GM12878 (cell line): ENCODE measurements around the gene ZNF451. TPM values are rescaled to one million over a fixed set of nuclear protein-coding genes. Genes with fewer than 3 reads are reported as not detected.

Source experiments
- ATAC-seq: fragments of 200-7000 bp; cut with Tn5 transposase; 3 replicates; pipeline ENCODE4 v1.9.1; 2020; ENCODE audit warnings: mild to moderate bottlenecking, moderate library complexity
- BruUV-seq: library from RNA; stranded (reverse); fragments of 400-500 nt; replicated peaks from 2 replicates; lab custom pipeline; 2021; lab: Mats Ljungman, UMichigan
- CTCF ChIA-PET: fragments of 300-600 bp; sonication (Branson Sonifier 250); formaldehyde crosslinking; extraction: SDS; loops from one replicate; lab custom pipeline; 2021; ENCODE audit warnings: inconsistent platforms; lab: Yijun Ruan, JAX
- POLR2A ChIA-PET: fragments of 350-600 bp; formaldehyde crosslinking; extraction: SDS; loops from one replicate; lab custom pipeline; 2021; ENCODE audit warnings: inconsistent platforms; lab: Charles Lee
- RAD21 ChIA-PET: fragments of 300-600 bp; sonication (Branson Sonifier 250); formaldehyde crosslinking; loops from one replicate; lab custom pipeline; 2023; ENCODE audit warnings: antibody characterized with exemption; ENCODE audit not compliant: unreplicated experiment; lab: Charles Lee
- SMC1A ChIA-PET: fragments of 300-600 bp; sonication (Branson Sonifier 250); formaldehyde crosslinking; loops from one replicate; lab custom pipeline; 2023; ENCODE audit not compliant: unreplicated experiment, uncharacterized antibody; lab: Charles Lee
- DNase-seq: peaks from one replicate; pipeline ENCODE4 v3.0.0-alpha.2; 2011; ENCODE audit warnings: low read depth, low spot score
- FAIRE-seq: peaks from 3 replicates; lab custom pipeline; 2011; peaks lifted over from hg19 to GRCh38; lab: Jason Lieb, UNC
- H2AFZ ChIP-seq: 2 replicates; pipeline ENCODE4 v1.6.0; 2011; ENCODE audit warnings: low read depth, low read length, control low read depth; ENCODE audit not compliant: control insufficient read depth
- H3K27ac ChIP-seq: 2 replicates; pipeline ENCODE4 v1.5.1; 2011; ENCODE audit warnings: control low read depth; ENCODE audit not compliant: control insufficient read depth, insufficient read depth
- H3K27me3 ChIP-seq, 2 experiments: replicated peaks in 1 of 2; 2 replicates each; pipeline versions ENCODE4 v1.6.0 to v1.6.1; 2011; ENCODE audit warnings: low read length in 1 of 2; ENCODE audit not compliant: control insufficient read depth in 2 of 2, insufficient read depth in 2 of 2
- H3K36me3 ChIP-seq, 2 experiments: 2 replicates each; pipeline ENCODE4 v1.5.1; 2011; ENCODE audit warnings: low read length in 1 of 2; ENCODE audit not compliant: control insufficient read depth in 2 of 2, insufficient read depth in 2 of 2
- H3K4me1 ChIP-seq: 2 replicates; pipeline ENCODE4 v1.6.1; 2011; ENCODE audit warnings: mild to moderate bottlenecking, low read length, moderate library complexity, mixed read lengths; ENCODE audit not compliant: control insufficient read depth, insufficient read depth
- H3K4me2 ChIP-seq: 2 replicates; pipeline ENCODE4 v1.6.0; 2011; ENCODE audit warnings: control low read depth; ENCODE audit not compliant: control insufficient read depth, insufficient read depth
- H3K4me3 ChIP-seq: fragments of 200-600 bp; sonication (generic); 2 replicates; pipeline ENCODE4 v1.5.1; 2016
- H3K79me2 ChIP-seq: 2 replicates; pipeline ENCODE4 v1.6.0; 2011; ENCODE audit warnings: low read length; ENCODE audit not compliant: control insufficient read depth, insufficient read depth
- H3K9ac ChIP-seq: 2 replicates; pipeline ENCODE4 v1.8.0; 2011; ENCODE audit warnings: low read length, control low read depth, mixed read lengths; ENCODE audit not compliant: control insufficient read depth, insufficient read depth
- H3K9me3 ChIP-seq: replicated peaks from 3 replicates; pipeline ENCODE4 v1.5.1; 2011; ENCODE audit warnings: mild to moderate bottlenecking, low read length; ENCODE audit not compliant: control insufficient read depth, insufficient read depth
- H4K20me1 ChIP-seq: 2 replicates; pipeline ENCODE4 v1.6.0; 2011; ENCODE audit not compliant: control insufficient read depth, insufficient read depth
- CHD2 ChIP-seq: IDR thresholded peaks from 2 replicates; pipeline ENCODE4 v1.6.1; 2011; ENCODE audit warnings: low read depth, low read length, improper control_type of control experiment, borderline replicate concordance
- EP300 ChIP-seq, 2 experiments: fragments of 150-350 bp in 1 of 2; IDR thresholded peaks; 2 replicates each; pipeline ENCODE4 v1.6.1; 2011 to 2012; ENCODE audit warnings: low read depth in 2 of 2, low read length in 2 of 2, borderline replicate concordance in 1 of 2, improper control_type of control experiment in 1 of 2, inconsistent platforms in 1 of 2; ENCODE audit not compliant: control insufficient read depth in 1 of 2
- PAX5 ChIP-seq: IDR thresholded peaks from 2 replicates; pipeline ENCODE4 v1.6.1; 2011; ENCODE audit warnings: low read depth, low read length, borderline replicate concordance
- YBX1 ChIP-seq: fragments of 450-650 bp; IDR thresholded peaks from 2 replicates; pipeline ENCODE4 v1.6.1; 2016; ENCODE audit warnings: antibody characterized with exemption
- YY1 ChIP-seq: IDR thresholded peaks from 2 replicates; pipeline ENCODE4 v1.6.1; 2011; ENCODE audit warnings: low read depth, mild to moderate bottlenecking, low read length
- WGBS: methylation state at CpG from one replicate; pipeline ENCODE4 v1.1.6; 2016; ENCODE audit warnings: low lambda C conversion rate; ENCODE audit not compliant: insufficient replicate concordance, insufficient coverage; ENCODE audit errors: missing lambda C conversion rate; 5-methylcytosine and 5-hydroxymethylcytosine counted together
- in situ Hi-C: fragments of 300-500 bp; cut with MboI; formaldehyde crosslinking; loops from 9 replicates; pipeline ENCODE4 v1.14.3; 2018; ENCODE audit warnings: mixed read lengths
- intact Hi-C: fragments of 100-400 bp; cut with micrococcal nuclease; formaldehyde crosslinking; loops from one replicate; pipeline ENCODE4 v1.14.2; 2022; ENCODE audit not compliant: unreplicated experiment
- polyA plus RNA-seq, 11 experiments: library from polyadenylated mRNA; depleted of rRNA in 4 of 11; unstranded in 6 of 11; stranded (reverse) in 5 of 11; fragments of >200 nt; fragmentation: Nextera tagmentation in 4 of 11; fragmentation: Illumina TruSeq in 1 of 11; extraction: Ambion mirVana in 4 of 11; extraction: Trizol in 1 of 11; gene quantifications; 1 replicate in 1 of 11; 2 replicates in 10 of 11; pipeline versions ENCODE4 v1.2.1 to v1.2.3, GENCODE V29; 2011 to 2016; ENCODE audit warnings: inconsistent platforms in 2 of 11, missing spikeins in 2 of 11, low read depth in 1 of 11
- total RNA-seq, 4 experiments: library from RNA; depleted of rRNA in 3 of 4; stranded (reverse); fragments of >200 nt in 3 of 4; fragmentation: Illumina TruSeq in 1 of 4; extraction: Trizol in 1 of 4; gene quantifications; 2 replicates each; pipeline versions ENCODE4 v1.2.1 to v1.2.3, GENCODE V29; 2013 to 2021

The ZNF451 gene
- total and polyA plus RNA-seq, 10 of the 15 experiments (the other 5 are each of a cell fraction or from before 2014, with no cell fraction given), result 6.5 to 44.4 (median 23.8) TPM

GRCh38 chr6:57086843-57087242 lies 3.1 kb upstream of the ZNF451 start:
- Histone ChIP-seq H3K27ac (no peak overlapping the region), H4K20me1 (no peaks in the 10 kb centered on the region), H3K9me3 (no peaks in the 10 kb centered on the region), H3K4me2 (no peak overlapping the region), H3K4me3 (no peak overlapping the region), H3K4me1 (peaks cover 5% of the 10 kb centered on the region), H2AFZ (no peak overlapping the region), H3K36me3 (no peaks in the 10 kb centered on the region), H3K9ac (no peak overlapping the region), H3K27me3 (no peaks in the 10 kb centered on the region), H3K79me2 (peaks cover 8% of the 10 kb centered on the region)
- 100% methylated on average over 1 of the region's 1 CpG for WGBS
- in situ Hi-C loops (no loop called here), intact Hi-C loops (no loop called here)
- TF ChIP-seq EP300 (IDR thresholded peaks at IDR 0.05; ENCODE audit: borderline replicate concordance in 1 of 2, control insufficient read depth in 1 of 2, low read depth in 2 of 2, low read length in 2 of 2) (no peak), YBX1 (no peak), PAX5 (no peak)
- RAD21 ChIA-PET, result no interaction called here
- no TSS peak for BruUV-seq
- CTCF ChIA-PET, result interaction anchor here (0.6 to 1.0 kb wide), 3 partner anchors 9 to 1019 kb away, joined by 3 to 7 read pairs (median 4); no protein-coding TSS in a partner anchor
- POLR2A ChIA-PET, result no interaction called here
- SMC1A ChIA-PET, result interaction anchor here (0.6 to 0.8 kb wide), 2 partner anchors 33 to 86 kb away, joined by 3 read pairs; no protein-coding TSS in a partner anchor
- ATAC-seq (no peak), DNase-seq (no peak), FAIRE-seq (no peak)

GRCh38 chr6:57087916-57088315 lies 2.1 kb upstream of the ZNF451 start:
- no peak for ATAC-seq
- POLR2A ChIA-PET, result no interaction called here
- H3K27ac ChIP-seq, result no peak overlapping the region
- H3K4me1 ChIP-seq, result peaks cover 5% of the 10 kb centered on the region
- in situ Hi-C loops, result no loop called here
- TF ChIP-seq CHD2, result peak; percentile 17; the same call in 1 of the 2 replicates
- TF ChIP-seq YY1, result no peak
- TF ChIP-seq, all 136 proteins: peak for 1
- no peaks in the 10 kb centered on the region for H3K36me3 ChIP-seq
- FAIRE-seq (no peak), DNase-seq (no peak)
- no peaks in the 10 kb centered on the region for H4K20me1 ChIP-seq
- ChIA-PET RAD21 (no interaction called here), SMC1A (interaction anchor here (1.2 kb wide), 1 partner anchor 183 kb away, joined by 3 read pairs; no protein-coding TSS in a partner anchor), CTCF (no interaction called here)
- H3K4me3 ChIP-seq, result no peak overlapping the region
- peaks cover 19% of the 10 kb centered on the region for H3K79me2 ChIP-seq
- H3K9ac ChIP-seq, result no peak overlapping the region
- 50% methylated on average over 4 of the region's 4 CpGs for WGBS
- no peaks in the 10 kb centered on the region for H3K9me3 ChIP-seq
- no TSS peak for BruUV-seq
- H2AFZ ChIP-seq, result no peak overlapping the region
- no peaks in the 10 kb centered on the region for H3K27me3 ChIP-seq
- no peak overlapping the region for H3K4me2 ChIP-seq
- intact Hi-C loops, result no loop called here
